Peyer's patch (tissue), 4 donors: ENCODE data around the gene DAZAP1. TPM values are rescaled to one million over a fixed set of nuclear protein-coding genes. Genes with fewer than 3 reads are reported as not detected.
A peak's percentile ranks its signal among the peaks of the same experiment; 100 is the strongest.

ENCODE experiments used
- DNase-seq, 3 donors: peaks; one replicate each; pipeline ENCODE4 v3.0.0-alpha.2; 2017 to 2019
- H3K27ac ChIP-seq, 4 donors: fragments of 200-600 bp; sonication (generic); one replicate each; pipeline ENCODE4 v1.5.1; 2016 to 2019
- H3K27me3 ChIP-seq, 2 donors: fragments of 200-600 bp; sonication (generic); one replicate each; pipeline ENCODE4 v1.5.1; 2019
- H3K36me3 ChIP-seq, 3 donors: fragments of 200-600 bp; sonication (generic); one replicate each; pipeline ENCODE4 v1.5.1; 2016 to 2019
- H3K4me1 ChIP-seq, 4 donors: fragments of 200-600 bp; sonication (generic); one replicate each; pipeline ENCODE4 v1.5.1; 2016 to 2019
- H3K4me3 ChIP-seq, 4 donors: fragments of 200-600 bp; sonication (generic); 1 replicate in 3 of 4; 2 replicates in 1 of 4; pipeline ENCODE4 v1.5.1; 2016 to 2019; ENCODE audit warnings: mild to moderate bottlenecking in 1 of 4
- H3K9me3 ChIP-seq, 4 donors: fragments of 200-600 bp; sonication (generic); one replicate each; pipeline ENCODE4 v1.5.1; 2016 to 2019; ENCODE audit warnings: mild to moderate bottlenecking in 1 of 4
- CTCF ChIP-seq, 6 experiments: fragments of 450-650 bp in 4 of 6; fragments of 200-600 bp in 2 of 6; sonication (generic) in 1 of 6; IDR thresholded peaks; one replicate each; pipeline ENCODE4 v1.5.1; 2017 to 2019; ENCODE audit warnings: antibody characterized with exemption in 6 of 6, mild to moderate bottlenecking in 3 of 6, moderate library complexity in 1 of 6
- POLR2A ChIP-seq, 2 donors: fragments of 450-650 bp; IDR thresholded peaks; one replicate each; pipeline ENCODE4 v1.5.1; 2017; ENCODE audit warnings: antibody characterized with exemption in 2 of 2, mild to moderate bottlenecking in 2 of 2, moderate library complexity in 2 of 2
- total RNA-seq, 4 donors: library from RNA; depleted of rRNA; stranded (reverse); fragments of >200 nt; gene quantifications; one replicate each; pipeline ENCODE4 v1.1.0, GENCODE V29; 2016

The DAZAP1 gene
- total RNA-seq, 4 donors from 2014 or later = 37.5 to 90.9 (median 58.2) TPM

- Histone ChIP-seq H3K9me3 (no peaks in the 10 kb centered on the region), H3K27ac (peak overlapping the region; percentile 94 to 98 (median 97)), H3K4me1 (peaks cover 10 to 57% (median 36%) of the 10 kb centered on the region in 4 donors), H3K4me3 (peak overlapping the region; percentile 94 to 100 (median 99)), H3K27me3 (no peaks in the 10 kb centered on the region), H3K36me3 (peaks cover 0 to 19% (median 0%) of the 10 kb centered on the region in 3 donors)
- no peak for TF ChIP-seq POLR2A (IDR thresholded peaks at IDR 0.05)
- no peak for TF ChIP-seq CTCF (IDR thresholded peaks at IDR 0.05)
- DNase-seq = no peak
These were observed 2.0 kb downstream of the DAZAP1 start for GRCh38 chr19:1409204-1410005.

GRCh38 chr19:1410136-1410786 is 2.9 kb downstream of the DAZAP1 start:
- peak overlapping the region in 1 of 4 donors; percentile 94 for H3K4me3 ChIP-seq

GRCh38 chr19:1410789-1411188 is 3.4 kb downstream of the DAZAP1 start:
- Histone ChIP-seq H3K27me3 (no peaks in the 10 kb centered on the region), H3K36me3 (peaks cover 0 to 19% (median 0%) of the 10 kb centered on the region in 3 donors), H3K4me1 (peaks cover 15 to 71% (median 38%) of the 10 kb centered on the region in 4 donors), H3K27ac (peak overlapping the region in 2 of 4 donors; percentile 25 to 57), H3K9me3 (no peaks in the 10 kb centered on the region), H3K4me3 (no peak overlapping the region)
- no peak for TF ChIP-seq CTCF (IDR thresholded peaks at IDR 0.05)
- no peak for TF ChIP-seq POLR2A (IDR thresholded peaks at IDR 0.05)
- no peak for DNase-seq

More at GRCh38 chr19:1410136-1410786, 2.9 kb downstream of the DAZAP1 start:
- no peak overlapping the region for H3K27ac ChIP-seq
- H3K9me3 ChIP-seq = no peaks in the 10 kb centered on the region
- DNase-seq = no peak
- no peaks in the 10 kb centered on the region for H3K27me3 ChIP-seq
- H3K36me3 ChIP-seq = peaks cover 0 to 19% (median 0%) of the 10 kb centered on the region in 3 donors
- peaks cover 13 to 66% (median 36%) of the 10 kb centered on the region in 4 donors for H3K4me1 ChIP-seq
- no peak for TF ChIP-seq POLR2A (IDR thresholded peaks at IDR 0.05)

- H3K27me3 ChIP-seq = no peaks in the 10 kb centered on the region
- peak overlapping the region in 3 of 4 donors; percentile 18 to 57 (median 25) for H3K27ac ChIP-seq
- peaks cover 0 to 19% (median 0%) of the 10 kb centered on the region in 3 donors for H3K36me3 ChIP-seq
- no peaks in the 10 kb centered on the region for H3K9me3 ChIP-seq
- no peak overlapping the region for H3K4me3 ChIP-seq
- H3K4me1 ChIP-seq = peaks cover 18 to 73% (median 41%) of the 10 kb centered on the region in 4 donors
- DNase-seq = no peak
- TF ChIP-seq POLR2A (IDR thresholded peaks at IDR 0.05) (no peak), CTCF (IDR thresholded peaks at IDR 0.05) (no peak)
These were observed 4.1 kb downstream of the DAZAP1 start for GRCh38 chr19:1411255-1412191.

- Histone ChIP-seq H3K36me3 (peaks cover 0 to 23% (median 0%) of the 10 kb centered on the region in 3 donors), H3K4me3 (no peak overlapping the region), H3K27me3 (no peaks in the 10 kb centered on the region), H3K4me1 (peaks cover 17 to 80% (median 41%) of the 10 kb centered on the region in 4 donors), H3K27ac (peak overlapping the region in 1 of 4 donors; percentile 57), H3K9me3 (no peaks in the 10 kb centered on the region)
- TF ChIP-seq CTCF (IDR thresholded peaks at IDR 0.05) (no peak), POLR2A (IDR thresholded peaks at IDR 0.05) (no peak)
- DNase-seq = no peak
These were observed 5.0 kb downstream of the DAZAP1 start for GRCh38 chr19:1412323-1412923.
